ENCODE measurements around the gene PAX2. TPM values are rescaled to one million over a fixed set of nuclear protein-coding genes. Genes with fewer than 3 reads are reported as not detected.

Gene PAX2
- total and polyA plus RNA-seq, 2 experiments from 2014 or later: not detected

GRCh38 chr10:100830728-100831111, 85.3 kb downstream of the PAX2 start:
- Histone ChIP-seq H3K36me3 (ENCODE audit: low read depth) (no peaks in the 10 kb centered on the region), H3K9me2 (ENCODE audit: insufficient read depth) (no peaks in the 10 kb centered on the region), H3K27me3 (replicated peaks; ENCODE audit: insufficient read depth) (peaks cover 85% of the 10 kb centered on the region), H3K4me2 (ENCODE audit: unreplicated experiment) (no peak overlapping the region), H4K20me1 (ENCODE audit: insufficient read depth) (no peaks in the 10 kb centered on the region), H3F3A (ENCODE audit: insufficient read depth) (no peaks in the 10 kb centered on the region), H3K27ac (no peak overlapping the region), H3K79me2 (ENCODE audit: insufficient read depth) (no peaks in the 10 kb centered on the region), H3K9ac (no peak overlapping the region), H3K4me1 (ENCODE audit: insufficient read depth) (no peaks in the 10 kb centered on the region), H3K4me3 (no peak overlapping the region), H3K9me3 (ENCODE audit: low read depth) (no peaks in the 10 kb centered on the region), H2AFZ (no peak overlapping the region)
- in situ Hi-C loops (cut with MboI): no loop called here
- WGBS, 2 experiments (ENCODE audit: low coverage in 1 of 2, low lambda C conversion rate in 2 of 2, missing lambda C conversion rate in 2 of 2): 0% methylated on average over 1 of the region's 1 CpG
- no peak for DNase-seq
- TF ChIP-seq EZH2 (IDR thresholded peaks at IDR 0.05; ENCODE audit: insufficient read depth, poor library complexity, severe bottlenecking) (no peak), EZH2phosphoT487 (IDR thresholded peaks at IDR 0.05; ENCODE audit: insufficient read depth, low read depth) (no peak)

- TF ChIP-seq EZH2phosphoT487 (IDR thresholded peaks at IDR 0.05; ENCODE audit: insufficient read depth, low read depth): no peak
- no peak for TF ChIP-seq EZH2 (IDR thresholded peaks at IDR 0.05; ENCODE audit: insufficient read depth, poor library complexity, severe bottlenecking)
- H3K9me3 ChIP-seq (ENCODE audit: low read depth): no peaks in the 10 kb centered on the region
- H3K79me2 ChIP-seq (ENCODE audit: insufficient read depth): no peaks in the 10 kb centered on the region
- H3F3A ChIP-seq (ENCODE audit: insufficient read depth): no peaks in the 10 kb centered on the region
- H3K27me3 ChIP-seq (replicated peaks; ENCODE audit: insufficient read depth): peaks cover 76% of the 10 kb centered on the region
- in situ Hi-C loops (cut with MboI): no loop called here
- H4K20me1 ChIP-seq (ENCODE audit: insufficient read depth): no peaks in the 10 kb centered on the region
- H3K27ac ChIP-seq: no peak overlapping the region
- no peak for DNase-seq
- H3K4me1 ChIP-seq (ENCODE audit: insufficient read depth): no peaks in the 10 kb centered on the region
- no peak overlapping the region for H2AFZ ChIP-seq
- no peak overlapping the region for H3K4me3 ChIP-seq
- no peak overlapping the region for H3K9ac ChIP-seq
- 25 to 68% methylated on average over 1 of the region's 1 CpG for WGBS, 2 experiments (ENCODE audit: low coverage in 1 of 2, low lambda C conversion rate in 2 of 2, missing lambda C conversion rate in 2 of 2)
- no peaks in the 10 kb centered on the region for H3K9me2 ChIP-seq (ENCODE audit: insufficient read depth)
- H3K36me3 ChIP-seq (ENCODE audit: low read depth): no peaks in the 10 kb centered on the region
- H3K4me2 ChIP-seq (ENCODE audit: unreplicated experiment): no peak overlapping the region
These were observed 86.4 kb downstream of the PAX2 start for GRCh38 chr10:100831742-100832141.

- Histone ChIP-seq H4K20me1 (ENCODE audit: insufficient read depth) (no peaks in the 10 kb centered on the region), H3K36me3 (ENCODE audit: low read depth) (no peaks in the 10 kb centered on the region), H3K9ac (no peak overlapping the region), H3K4me3 (no peak overlapping the region), H3K27ac (no peak overlapping the region), H3F3A (ENCODE audit: insufficient read depth) (no peaks in the 10 kb centered on the region), H3K27me3 (replicated peaks; ENCODE audit: insufficient read depth) (peaks cover 55% of the 10 kb centered on the region), H3K9me2 (ENCODE audit: insufficient read depth) (no peaks in the 10 kb centered on the region), H3K4me2 (ENCODE audit: unreplicated experiment) (no peak overlapping the region), H3K4me1 (ENCODE audit: insufficient read depth) (no peaks in the 10 kb centered on the region), H2AFZ (no peak overlapping the region), H3K79me2 (ENCODE audit: insufficient read depth) (no peaks in the 10 kb centered on the region), H3K9me3 (ENCODE audit: low read depth) (no peaks in the 10 kb centered on the region)
- no peak for DNase-seq
- in situ Hi-C loops (cut with MboI): no loop called here
- TF ChIP-seq EZH2phosphoT487 (IDR thresholded peaks at IDR 0.05; ENCODE audit: insufficient read depth, low read depth) (no peak), EZH2 (IDR thresholded peaks at IDR 0.05; ENCODE audit: insufficient read depth, poor library complexity, severe bottlenecking) (no peak)
- WGBS, 2 experiments (ENCODE audit: low coverage in 1 of 2, low lambda C conversion rate in 2 of 2, missing lambda C conversion rate in 2 of 2): 40 to 44% methylated on average over 7 of the region's 7 CpGs
These were observed 90.4 kb downstream of the PAX2 start for GRCh38 chr10:100835810-100836209.

- H3K9ac ChIP-seq: no peak overlapping the region
- no peaks in the 10 kb centered on the region for H3K9me2 ChIP-seq (ENCODE audit: insufficient read depth)
- in situ Hi-C loops (cut with MboI): no loop called here
- DNase-seq: no peak
- peaks cover 53% of the 10 kb centered on the region for H3K27me3 ChIP-seq (replicated peaks; ENCODE audit: insufficient read depth)
- no peak overlapping the region for H2AFZ ChIP-seq
- no peak overlapping the region for H3K27ac ChIP-seq
- no peak overlapping the region for H3K4me3 ChIP-seq
- TF ChIP-seq EZH2phosphoT487 (IDR thresholded peaks at IDR 0.05; ENCODE audit: insufficient read depth, low read depth): no peak
- TF ChIP-seq EZH2 (IDR thresholded peaks at IDR 0.05; ENCODE audit: insufficient read depth, poor library complexity, severe bottlenecking): no peak
- no peaks in the 10 kb centered on the region for H4K20me1 ChIP-seq (ENCODE audit: insufficient read depth)
- no peaks in the 10 kb centered on the region for H3K36me3 ChIP-seq (ENCODE audit: low read depth)
- no peaks in the 10 kb centered on the region for H3F3A ChIP-seq (ENCODE audit: insufficient read depth)
- no peaks in the 10 kb centered on the region for H3K9me3 ChIP-seq (ENCODE audit: low read depth)
- no peak overlapping the region for H3K4me2 ChIP-seq (ENCODE audit: unreplicated experiment)
- H3K79me2 ChIP-seq (ENCODE audit: insufficient read depth): no peaks in the 10 kb centered on the region
- H3K4me1 ChIP-seq (ENCODE audit: insufficient read depth): no peaks in the 10 kb centered on the region
These were observed 91.5 kb downstream of the PAX2 start for GRCh38 chr10:100836891-100837290.

- TF ChIP-seq EZH2phosphoT487 (IDR thresholded peaks at IDR 0.05; ENCODE audit: insufficient read depth, low read depth) (no peak), EZH2 (IDR thresholded peaks at IDR 0.05; ENCODE audit: insufficient read depth, poor library complexity, severe bottlenecking) (no peak)
- WGBS, 2 experiments (ENCODE audit: low coverage in 1 of 2, low lambda C conversion rate in 2 of 2, missing lambda C conversion rate in 2 of 2): 19 to 28% methylated on average over 3 of the region's 3 CpGs
- in situ Hi-C loops (cut with MboI): no loop called here
- Histone ChIP-seq H4K20me1 (ENCODE audit: insufficient read depth) (no peaks in the 10 kb centered on the region), H3K36me3 (ENCODE audit: low read depth) (no peaks in the 10 kb centered on the region), H3K4me2 (ENCODE audit: unreplicated experiment) (no peak overlapping the region), H3K79me2 (ENCODE audit: insufficient read depth) (no peaks in the 10 kb centered on the region), H3K27ac (no peak overlapping the region), H3K9me2 (ENCODE audit: insufficient read depth) (no peaks in the 10 kb centered on the region), H3K9me3 (ENCODE audit: low read depth) (no peaks in the 10 kb centered on the region), H3K4me1 (ENCODE audit: insufficient read depth) (no peaks in the 10 kb centered on the region), H2AFZ (no peak overlapping the region), H3K27me3 (replicated peaks; ENCODE audit: insufficient read depth) (peaks cover 54% of the 10 kb centered on the region), H3K9ac (no peak overlapping the region), H3K4me3 (no peak overlapping the region), H3F3A (ENCODE audit: insufficient read depth) (no peaks in the 10 kb centered on the region)
- no peak for DNase-seq
These were observed 91.9 kb downstream of the PAX2 start for GRCh38 chr10:100837300-100837699.
